Measurements from ENCODE around the gene CACNA2D4.

DNA sequence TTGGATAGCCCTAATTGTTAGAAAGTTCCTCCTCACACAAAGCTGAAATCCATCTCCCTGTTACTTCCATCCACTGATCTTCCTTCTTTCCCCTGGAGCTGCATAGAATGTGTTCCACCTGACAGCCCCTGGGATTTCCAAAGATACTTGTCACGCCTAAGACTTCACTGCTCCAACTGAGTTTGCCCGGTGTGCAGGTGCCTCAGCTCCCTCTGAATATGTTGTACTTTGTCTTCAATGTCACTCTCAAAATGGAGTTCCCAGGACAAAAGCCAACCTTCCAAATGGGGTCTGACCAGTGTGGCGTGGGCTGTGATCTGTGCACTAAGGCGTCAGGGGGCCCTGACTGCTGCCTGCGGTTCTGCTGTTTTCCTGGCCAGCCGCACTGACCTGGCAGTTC, 42.8 kb downstream of the CACNA2D4 start:
- TF ChIP-seq, protein P1, sequence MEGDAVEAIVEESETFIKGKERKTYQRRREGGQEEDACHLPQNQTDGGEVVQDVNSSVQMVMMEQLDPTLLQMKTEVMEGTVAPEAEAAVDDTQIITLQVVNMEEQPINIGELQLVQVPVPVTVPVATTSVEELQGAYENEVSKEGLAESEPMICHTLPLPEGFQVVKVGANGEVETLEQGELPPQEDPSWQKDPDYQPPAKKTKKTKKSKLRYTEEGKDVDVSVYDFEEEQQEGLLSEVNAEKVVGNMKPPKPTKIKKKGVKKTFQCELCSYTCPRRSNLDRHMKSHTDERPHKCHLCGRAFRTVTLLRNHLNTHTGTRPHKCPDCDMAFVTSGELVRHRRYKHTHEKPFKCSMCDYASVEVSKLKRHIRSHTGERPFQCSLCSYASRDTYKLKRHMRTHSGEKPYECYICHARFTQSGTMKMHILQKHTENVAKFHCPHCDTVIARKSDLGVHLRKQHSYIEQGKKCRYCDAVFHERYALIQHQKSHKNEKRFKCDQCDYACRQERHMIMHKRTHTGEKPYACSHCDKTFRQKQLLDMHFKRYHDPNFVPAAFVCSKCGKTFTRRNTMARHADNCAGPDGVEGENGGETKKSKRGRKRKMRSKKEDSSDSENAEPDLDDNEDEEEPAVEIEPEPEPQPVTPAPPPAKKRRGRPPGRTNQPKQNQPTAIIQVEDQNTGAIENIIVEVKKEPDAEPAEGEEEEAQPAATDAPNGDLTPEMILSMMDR (conservative IDR thresholded peaks at IDR 0.05) = no peak
- no peak for TF ChIP-seq ZFX (IDR thresholded peaks at IDR 0.05)
